H1 (cell line): ENCODE data around the gene DUOXA1. TPM values are rescaled to one million over a fixed set of nuclear protein-coding genes. Genes with fewer than 3 reads are reported as not detected.
"Not testable (repeated sequence)": the region's sequence is repeated elsewhere in the genome, so short reads cannot be mapped to it uniquely, and the experiment has no call there.

Experiments
- CTCF ChIA-PET: fragments of 300-600 bp; sonication (Branson Sonifier 250); formaldehyde crosslinking; loops from one replicate; lab custom pipeline; 2021; ENCODE audit not compliant: partially characterized antibody; lab: Charles Lee
- POLR2A ChIA-PET: fragments of 300-600 bp; sonication (Branson Sonifier 250); formaldehyde crosslinking; loops from one replicate; lab custom pipeline; 2021; ENCODE audit warnings: inconsistent platforms; ENCODE audit not compliant: partially characterized antibody; lab: Charles Lee
- DNase-seq, 2 experiments: peaks; one replicate each; pipeline versions ENCODE4 v3.0.0 to v3.0.0-alpha.2; 2010 to 2022; ENCODE audit warnings: low spot score in 2 of 2, low read depth in 1 of 2, mixed read lengths in 1 of 2
- FAIRE-seq: peaks from 2 replicates; lab custom pipeline; 2011; peaks lifted over from hg19 to GRCh38; lab: Jason Lieb, UNC
- H2AFZ ChIP-seq: 2 replicates; pipeline ENCODE4 v1.8.1; 2012; ENCODE audit warnings: low read length, inconsistent platforms
- H2AK5ac ChIP-seq: 2 replicates; pipeline ENCODE4 v1.6.1; 2013; ENCODE audit warnings: low read depth, low read length
- H2BK120ac ChIP-seq: replicated peaks from 2 replicates; pipeline ENCODE3; 2013; ENCODE audit warnings: low read depth, low read length, inconsistent platforms
- H2BK12ac ChIP-seq: 2 replicates; pipeline ENCODE4 v1.6.1; 2013; ENCODE audit warnings: low read depth, low read length
- H2BK15ac ChIP-seq: 2 replicates; pipeline ENCODE4 v1.6.1; 2013; ENCODE audit warnings: low read length
- H2BK20ac ChIP-seq: 2 replicates; pipeline ENCODE4 v1.6.1; 2013; ENCODE audit warnings: low read length
- H2BK5ac ChIP-seq: 2 replicates; pipeline ENCODE4 v1.6.1; 2013; ENCODE audit warnings: low read depth, low read length
- H3K14ac ChIP-seq: 2 replicates; pipeline ENCODE4 v1.6.1; 2013; ENCODE audit warnings: inconsistent platforms; ENCODE audit not compliant: insufficient read length
- H3K18ac ChIP-seq: 2 replicates; pipeline ENCODE4 v1.6.1; 2013; ENCODE audit warnings: low read length; ENCODE audit errors: extremely low read depth
- H3K23ac ChIP-seq: 2 replicates; pipeline ENCODE4 v1.6.1; 2013; ENCODE audit warnings: inconsistent platforms; ENCODE audit not compliant: insufficient read length
- H3K23me2 ChIP-seq: 2 replicates; pipeline ENCODE4 v1.6.1; 2013; ENCODE audit warnings: low read depth, low read length
- H3K27ac ChIP-seq: 2 replicates; pipeline ENCODE4 v1.6.1; 2011; ENCODE audit warnings: low read depth, low read length, inconsistent platforms
- H3K27me3 ChIP-seq, 4 experiments: replicated peaks in 1 of 4; 1 replicate in 1 of 4; 2 replicates in 3 of 4; pipeline versions ENCODE4 v1.6.1 to v1.8.1; 2011 to 2013; ENCODE audit warnings: low read length in 3 of 4, mild to moderate bottlenecking in 3 of 4, inconsistent platforms in 2 of 4, mixed read lengths in 2 of 4, moderate library complexity in 1 of 4; ENCODE audit not compliant: control insufficient read depth in 3 of 4, insufficient read depth in 3 of 4; ENCODE audit errors: extremely low read depth in 1 of 4
- H3K36me3 ChIP-seq, 4 experiments: 2 replicates each; pipeline versions ENCODE4 v1.6.1 to v1.8.1; 2011 to 2013; ENCODE audit warnings: mild to moderate bottlenecking in 4 of 4, low read length in 3 of 4, moderate library complexity in 2 of 4, control low read depth in 1 of 4, inconsistent platforms in 1 of 4; ENCODE audit not compliant: insufficient read depth in 4 of 4, control insufficient read depth in 2 of 4
- H3K4ac ChIP-seq: replicated peaks from 2 replicates; pipeline ENCODE3; 2013; ENCODE audit warnings: low read length, low read depth, mixed read lengths, inconsistent platforms; ENCODE audit not compliant: insufficient read length
- H3K4me1 ChIP-seq, 4 experiments: replicated peaks in 1 of 4; 1 replicate in 1 of 4; 2 replicates in 3 of 4; pipeline versions ENCODE4 v1.6.1 to v1.8.1; 2011 to 2013; ENCODE audit warnings: low read length in 3 of 4, inconsistent platforms in 2 of 4, mixed read lengths in 1 of 4; ENCODE audit not compliant: insufficient read depth in 4 of 4, control insufficient read depth in 3 of 4
- H3K4me2 ChIP-seq, 2 experiments: 2 replicates each; pipeline versions ENCODE4 v1.6.1 to v1.8.1; 2011 to 2013; ENCODE audit warnings: low read depth in 2 of 2, low read length in 2 of 2, control low read depth in 1 of 2, inconsistent platforms in 1 of 2, mild to moderate bottlenecking in 1 of 2; ENCODE audit not compliant: insufficient read depth in 1 of 2
- H3K4me3 ChIP-seq, 4 experiments: fragments of 200-600, 300-600 bp in 1 of 4; sonication (generic), shearing (Covaris generic), sonication (Bioruptor Twin) in 1 of 4; 2 replicates each; pipeline versions ENCODE4 v1.5.1 to v1.8.1; 2011 to 2016; ENCODE audit warnings: low read length in 4 of 4, low read depth in 3 of 4, control low read depth in 2 of 4, inconsistent platforms in 2 of 4, mild to moderate bottlenecking in 2 of 4, mixed read lengths in 1 of 4, moderate library complexity in 1 of 4; ENCODE audit not compliant: insufficient read depth in 2 of 4; ENCODE audit errors: extremely low read depth in 1 of 4
- H3K56ac ChIP-seq: replicated peaks from 2 replicates; pipeline ENCODE3; 2013; ENCODE audit warnings: low read depth, mild to moderate bottlenecking, mixed read lengths, low read length, inconsistent platforms; ENCODE audit not compliant: insufficient read length
- H3K79me1 ChIP-seq: 2 replicates; pipeline ENCODE4 v1.6.1; 2013; ENCODE audit warnings: low read depth, low read length, control low read depth
- H3K79me2 ChIP-seq, 2 experiments: 2 replicates each; pipeline versions ENCODE4 v1.6.1 to v1.8.1; 2012 to 2013; ENCODE audit warnings: low read length in 2 of 2, mild to moderate bottlenecking in 2 of 2, inconsistent platforms in 1 of 2; ENCODE audit not compliant: insufficient read depth in 2 of 2, control insufficient read depth in 1 of 2
- H3K9ac ChIP-seq, 4 experiments: replicated peaks in 1 of 4; 1 replicate in 1 of 4; 2 replicates in 3 of 4; pipeline versions ENCODE4 v1.6.1 to v1.8.1; 2011 to 2013; ENCODE audit warnings: low read depth in 3 of 4, low read length in 3 of 4, control low read depth in 2 of 4, mild to moderate bottlenecking in 2 of 4, moderate library complexity in 2 of 4, inconsistent platforms in 1 of 4; ENCODE audit errors: extremely low read depth in 1 of 4
- H3K9me3 ChIP-seq, 2 experiments: 2 replicates each; pipeline versions ENCODE4 v1.6.1 to v1.8.1; 2012 to 2013; ENCODE audit warnings: mild to moderate bottlenecking in 2 of 2, moderate library complexity in 2 of 2, control low read depth in 1 of 2, inconsistent platforms in 1 of 2, low read depth in 1 of 2, low read length in 1 of 2, mixed read lengths in 1 of 2; ENCODE audit not compliant: insufficient read depth in 2 of 2
- H4K20me1 ChIP-seq, 2 experiments: replicated peaks in 1 of 2; 2 replicates each; pipeline versions ENCODE3 to v1.8.1; 2011 to 2013; ENCODE audit warnings: inconsistent platforms in 2 of 2, low read length in 2 of 2, mild to moderate bottlenecking in 1 of 2; ENCODE audit not compliant: insufficient read depth in 2 of 2, control insufficient read depth in 1 of 2
- H4K5ac ChIP-seq: 2 replicates; pipeline ENCODE4 v1.6.1; 2013; ENCODE audit warnings: low read length, low read depth, mixed read lengths, inconsistent platforms; ENCODE audit not compliant: insufficient read length
- H4K8ac ChIP-seq: 2 replicates; pipeline ENCODE4 v1.8.0; 2013; ENCODE audit warnings: mild to moderate bottlenecking, moderate library complexity, low read length, inconsistent platforms; ENCODE audit not compliant: insufficient read depth; ENCODE audit errors: extremely low read depth
- H4K91ac ChIP-seq: replicated peaks from 2 replicates; pipeline ENCODE3; 2013; ENCODE audit warnings: low read length, mixed read lengths, inconsistent platforms; ENCODE audit not compliant: insufficient read length
- EZH2 ChIP-seq: fragments of 200-600 bp; sonication (generic); IDR thresholded peaks from 2 replicates; pipeline ENCODE4 v1.7.1; 2012; ENCODE audit warnings: low read depth, mild to moderate bottlenecking, moderate library complexity, low read length, inconsistent platforms; ENCODE audit not compliant: severe bottlenecking
- SUZ12 ChIP-seq: fragments of 200-600 bp; sonication (generic); IDR thresholded peaks from 2 replicates; pipeline ENCODE4 v1.6.1; 2012; ENCODE audit warnings: mild to moderate bottlenecking, inconsistent platforms, low read length, moderate library complexity, mixed read lengths
- WGBS, 2 experiments: shearing (Covaris generic) in 1 of 2; methylation state at CpG; one replicate each; pipeline versions ENCODE4 v1.1.6 to v1.1.7; 2013 to 2015; ENCODE audit warnings: low lambda C conversion rate in 2 of 2, mixed read lengths in 2 of 2, inconsistent platforms in 1 of 2, low coverage in 1 of 2, missing lambda C conversion rate in 1 of 2; ENCODE audit not compliant: insufficient replicate concordance in 2 of 2, insufficient coverage in 1 of 2, insufficient read length in 1 of 2; ENCODE audit errors: extremely low coverage in 1 of 2, missing lambda C conversion rate in 1 of 2; 5-methylcytosine and 5-hydroxymethylcytosine counted together
- polyA plus RNA-seq, 7 experiments: library from polyadenylated mRNA; depleted of rRNA in 3 of 7; stranded (reverse) in 5 of 7; unstranded in 2 of 7; fragments of >200 nt in 5 of 7; fragments of 200-250 nt in 2 of 7; gene quantifications; 1 replicate in 5 of 7; 2 replicates in 1 of 7; 4 replicates in 1 of 7; pipeline versions ENCODE4 v1.2.1 to v1.2.3, GENCODE V29; 2011 to 2013; ENCODE audit warnings: missing spikeins in 2 of 7, mixed read lengths in 2 of 7
- total RNA-seq: library from RNA; stranded (reverse); fragmentation: NEBNext Ultra II Directional; extraction: Animal tissue kit (Norgen Biotek cat#: 25700); gene quantifications from 2 replicates; pipeline ENCODE4 v1.2.1, GENCODE V29; 2021

The DUOXA1 gene
- total and polyA plus RNA-seq, 2 of the 8 experiments (the other 6 are each of a cell fraction or from before 2014, with no cell fraction given) = 0.18 TPM; not detected in 1

DNA sequence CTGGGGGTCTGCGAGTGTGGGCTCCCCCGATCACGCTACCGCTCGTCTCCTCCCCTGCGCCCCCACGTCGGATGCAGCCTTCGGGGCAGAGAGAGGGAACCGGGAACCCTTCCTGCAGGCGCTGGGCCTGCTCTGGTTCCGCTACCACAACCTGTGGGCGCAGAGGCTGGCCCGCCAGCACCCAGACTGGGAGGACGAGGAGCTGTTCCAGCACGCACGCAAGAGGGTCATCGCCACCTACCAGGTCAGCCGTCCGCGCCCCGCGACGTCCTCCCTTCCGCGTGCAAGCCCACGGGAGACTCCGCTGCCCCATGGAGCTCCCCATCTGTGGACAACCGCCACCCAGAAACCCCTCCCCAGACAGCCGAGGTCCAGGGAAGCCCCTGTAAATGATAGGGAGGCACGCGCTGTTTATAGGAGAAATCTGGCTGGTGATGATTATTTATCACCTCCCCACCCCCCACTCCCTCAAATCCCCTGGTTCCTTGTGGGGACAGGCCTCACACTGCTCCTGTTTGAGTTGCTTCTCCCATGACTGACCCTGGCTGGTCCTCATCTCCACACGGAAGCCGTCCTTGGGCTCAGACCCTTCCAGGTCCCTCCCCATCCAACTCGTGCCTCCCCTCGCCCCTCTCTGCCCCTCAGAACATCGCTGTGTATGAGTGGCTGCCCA lies 6.2 kb upstream of the DUOXA1 start:
- ChIA-PET CTCF (interaction anchor here (1.5 to 7.9 kb wide), 4 partner anchors 9 to 22 kb away, joined by 4 to 45 read pairs (median 32); partner anchors contain the start of genes DUOX2 and DUOXA2), POLR2A (interaction anchor here (1.5 kb wide), 1 partner anchor 13 kb away, joined by 3 read pairs; no protein-coding TSS in a partner anchor)
- H3K27me3 ChIP-seq = peaks cover 50 to 67% (median 59%) of the 10 kb centered on the region in 4 experiments
- WGBS, 2 experiments = 37% methylated on average over 10 of the region's 37 CpGs; no CpG with 5 or more reads in 1 of the 2 experiments
- not testable (repeated sequence) for H2BK15ac ChIP-seq, H2BK20ac ChIP-seq, H3K23ac ChIP-seq, H3K4ac ChIP-seq, H2AK5ac ChIP-seq, H3K9ac ChIP-seq, H4K8ac ChIP-seq, H3K14ac ChIP-seq, H3K23me2 ChIP-seq, H3K79me1 ChIP-seq, H3K36me3 ChIP-seq, H4K5ac ChIP-seq, H3K9me3 ChIP-seq, H2BK120ac ChIP-seq, H4K20me1 ChIP-seq, H3K56ac ChIP-seq, H2BK5ac ChIP-seq, H3K18ac ChIP-seq, H3K79me2 ChIP-seq, H2BK12ac ChIP-seq, H4K91ac ChIP-seq, H2AFZ ChIP-seq, FAIRE-seq, H3K4me1 ChIP-seq, H3K27ac ChIP-seq, DNase-seq
- TF ChIP-seq EZH2 (peak; percentile 70), SUZ12 (peak; percentile 63; the same call in 1 of the 2 replicates)
- peak overlapping the region; percentile 38 to 53 for H3K4me2 ChIP-seq
- H3K4me3 ChIP-seq = peak overlapping the region in 1 of 4 experiments; percentile 57; a peak in 5 of 8 replicates
